Measurements from ENCODE around the gene STAT5B. TPM values are rescaled to one million over a fixed set of nuclear protein-coding genes. Genes with fewer than 3 reads are reported as not detected.

The STAT5B gene
- total RNA-seq, 2 experiments from 2014 or later, result 162 to 203 TPM

DNA sequence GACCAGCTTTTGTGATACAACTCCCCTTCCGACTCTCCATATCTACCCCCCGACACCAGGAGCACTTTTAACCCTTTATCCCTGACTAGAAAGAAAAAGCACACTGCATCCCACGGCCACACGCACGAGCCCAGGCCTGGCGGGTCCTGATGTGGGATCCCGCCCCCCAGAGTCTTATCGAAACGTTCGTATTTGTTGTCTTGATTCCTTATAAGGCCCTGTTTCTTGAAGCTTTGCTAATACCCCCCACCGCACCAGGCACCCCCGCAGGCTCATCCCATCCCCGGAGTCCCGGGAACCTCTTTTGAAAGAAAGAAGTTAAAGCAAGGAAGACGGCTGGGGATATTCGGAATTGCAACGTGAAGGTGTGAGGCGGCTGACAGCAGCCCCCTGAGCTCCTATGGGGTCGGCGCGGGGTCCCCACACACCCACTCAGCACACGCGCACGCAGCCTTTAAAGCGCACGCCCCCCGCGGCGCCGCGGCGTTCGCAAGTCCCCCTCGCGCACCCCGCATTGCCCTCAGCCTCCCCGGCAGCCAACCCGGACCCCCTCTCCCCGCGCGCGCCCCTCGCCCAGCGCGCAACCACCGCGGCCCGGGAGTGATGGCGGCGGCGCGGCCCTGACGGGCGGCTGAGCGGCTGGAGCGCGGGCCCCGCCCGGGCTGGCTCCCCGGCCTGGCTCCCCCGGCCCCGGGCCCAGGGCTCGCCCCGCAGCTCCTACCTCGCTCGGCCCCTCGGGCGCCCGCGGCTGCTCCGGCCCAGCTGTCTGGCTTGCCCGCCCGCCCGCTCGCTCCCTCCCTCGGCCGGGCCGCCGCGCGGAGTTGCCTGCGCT is 448 bp downstream of the STAT5B start:
- ATAC-seq, result peak; percentile 22
- intact Hi-C loops (cut with DNase I, micrococcal nuclease), result loop anchor here (1.0 to 2.0 kb wide), 4 partner anchors 13 to 94 kb away; partner anchors contain the start of genes KCNH4 (in 1 of the 2) and STAT5A (in 1 of the 2)
- ChIA-PET CTCF (interaction anchor here (0.8 to 1.7 kb wide), 9 partner anchors 9 to 116 kb away, joined by 3 to 10 read pairs (median 4); no protein-coding TSS in a partner anchor), POLR2A (interaction anchor here (0.7 to 2.3 kb wide), 6 partner anchors 9 to 53 kb away, joined by 3 to 11 read pairs (median 4); partner anchors contain the start of gene STAT5A)
- H3K4me3 Mint-ChIP-seq, result peak overlapping the region; percentile 94
- peak overlapping the region; percentile 97 for H3K27ac Mint-ChIP-seq
- DNase-seq, result peak; percentile 56
- peaks cover 43% of the 10 kb centered on the region for H3K4me1 Mint-ChIP-seq
- no peaks in the 10 kb centered on the region for H3K27me3 Mint-ChIP-seq
- H3K9me3 Mint-ChIP-seq (ENCODE audit: low read depth), result no peaks in the 10 kb centered on the region
- peaks cover 42% of the 10 kb centered on the region for H3K36me3 Mint-ChIP-seq (ENCODE audit: low read depth)

GRCh38 chr17:42274812-42275526 is 1.2 kb downstream of the STAT5B start:
- Mint-ChIP-seq H3K9me3 (ENCODE audit: low read depth) (no peaks in the 10 kb centered on the region), H3K36me3 (ENCODE audit: low read depth) (peaks cover 46% of the 10 kb centered on the region)
- intact Hi-C loops (cut with DNase I, micrococcal nuclease), result loop anchor here (1.0 to 2.0 kb wide), 2 partner anchors 52 to 53 kb away; no protein-coding TSS in a partner anchor

DNA sequence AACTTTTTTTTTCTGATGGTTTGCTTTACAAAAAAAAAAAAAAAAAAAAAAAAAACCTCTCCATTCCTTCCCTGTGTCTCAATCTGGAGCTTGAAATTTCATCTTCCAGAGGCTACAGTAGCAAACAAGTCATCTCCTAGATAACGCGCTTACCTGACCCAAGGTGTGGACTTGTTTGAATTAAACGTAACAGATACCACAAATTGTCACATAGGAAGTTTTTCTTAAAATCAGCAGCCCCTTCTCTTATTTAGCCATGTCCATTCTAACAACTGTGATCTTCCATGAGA is 2.0 kb downstream of the STAT5B start:
- Mint-ChIP-seq H3K9me3 (ENCODE audit: low read depth) (no peaks in the 10 kb centered on the region), H3K4me3 (peak overlapping the region; percentile 94), H3K36me3 (ENCODE audit: low read depth) (peaks cover 46% of the 10 kb centered on the region), H3K27me3 (no peaks in the 10 kb centered on the region), H3K27ac (peak overlapping the region; percentile 97), H3K4me1 (peaks cover 57% of the 10 kb centered on the region)
- intact Hi-C loops (cut with DNase I, micrococcal nuclease), result loop anchor here in 1 of 2 experiments (2.0 kb wide), 1 partner anchor 51 kb away; no protein-coding TSS in a partner anchor
- ATAC-seq (no peak), DNase-seq (no peak)
- ChIA-PET CTCF (interaction anchor here (0.6 to 1.8 kb wide), 6 partner anchors 17 to 285 kb away, joined by 3 to 9 read pairs (median 3); no protein-coding TSS in a partner anchor), POLR2A (interaction anchor here (1.2 to 2.3 kb wide), 4 partner anchors 14 to 26 kb away, joined by 4 to 11 read pairs (median 6); partner anchors contain the start of gene STAT5A)

More at GRCh38 chr17:42274812-42275526, 1.2 kb downstream of the STAT5B start:
- peaks cover 49% of the 10 kb centered on the region for H3K4me1 Mint-ChIP-seq
- ATAC-seq (no peak), DNase-seq (no peak)
- POLR2A ChIA-PET, result interaction anchor here (0.7 to 2.3 kb wide), 8 partner anchors 8 to 52 kb away, joined by 3 to 11 read pairs (median 4); partner anchors contain the start of gene STAT5A
- CTCF ChIA-PET, result interaction anchor here (0.6 to 1.7 kb wide), 12 partner anchors 8 to 286 kb away, joined by 3 to 10 read pairs (median 4); no protein-coding TSS in a partner anchor
- H3K27ac Mint-ChIP-seq, result peak overlapping the region; percentile 97
- H3K4me3 Mint-ChIP-seq, result peak overlapping the region; percentile 94
- no peaks in the 10 kb centered on the region for H3K27me3 Mint-ChIP-seq

GRCh38 chr17:42273474-42274252 is 2.5 kb downstream of the STAT5B start:
- Mint-ChIP-seq H3K27ac (peak overlapping the region; percentile 97), H3K9me3 (ENCODE audit: low read depth) (no peaks in the 10 kb centered on the region), H3K27me3 (no peaks in the 10 kb centered on the region), H3K4me1 (peaks cover 61% of the 10 kb centered on the region), H3K4me3 (peak overlapping the region; percentile 94), H3K36me3 (ENCODE audit: low read depth) (peaks cover 48% of the 10 kb centered on the region)
- intact Hi-C loops (cut with DNase I, micrococcal nuclease), result loop anchor here in 1 of 2 experiments (2.0 kb wide), 1 partner anchor 51 kb away; no protein-coding TSS in a partner anchor
- POLR2A ChIA-PET, result interaction anchor here (0.6 to 2.3 kb wide), 6 partner anchors 15 to 585 kb away, joined by 3 to 11 read pairs (median 4); partner anchors contain the start of gene STAT5A
- CTCF ChIA-PET, result interaction anchor here (0.7 to 1.8 kb wide), 6 partner anchors 17 to 248 kb away, joined by 3 to 9 read pairs (median 4); no protein-coding TSS in a partner anchor
- ATAC-seq (no peak), DNase-seq (no peak)

GRCh38 chr17:42272162-42272907 is 3.9 kb downstream of the STAT5B start:
- DNase-seq, result no peak
- no peak for ATAC-seq
- Mint-ChIP-seq H3K27ac (peak overlapping the region; percentile 97), H3K4me1 (peaks cover 65% of the 10 kb centered on the region), H3K27me3 (no peaks in the 10 kb centered on the region), H3K36me3 (ENCODE audit: low read depth) (peaks cover 42% of the 10 kb centered on the region), H3K9me3 (ENCODE audit: low read depth) (no peaks in the 10 kb centered on the region), H3K4me3 (peak overlapping the region; percentile 94)
- intact Hi-C loops (cut with DNase I, micrococcal nuclease), result no loop called here
- POLR2A ChIA-PET, result interaction anchor here (1.2 kb wide), 1 partner anchor 22 kb away, joined by 7 read pairs; no protein-coding TSS in a partner anchor
- CTCF ChIA-PET, result interaction anchor here (1.1 to 4.3 kb wide), 2 partner anchors 20 to 50 kb away, joined by 6 to 20 read pairs; no protein-coding TSS in a partner anchor

DNA sequence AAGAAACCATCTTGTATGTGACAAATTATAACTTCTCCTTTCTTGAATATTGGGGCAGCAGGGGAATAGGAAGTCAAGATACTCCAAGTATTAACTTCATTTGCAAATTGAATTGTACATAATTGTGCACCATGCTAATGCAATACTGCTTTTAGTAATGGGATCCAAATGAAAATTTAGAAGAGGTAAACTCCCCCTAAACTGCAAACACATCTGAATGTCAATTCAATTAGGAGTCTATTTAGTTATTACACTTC is 4.5 kb downstream of the STAT5B start:
- intact Hi-C loops (cut with DNase I, micrococcal nuclease), result loop anchor here (1.0 to 2.0 kb wide), 4 partner anchors 18 to 117 kb away; partner anchors contain the start of gene STAT3 (in 1 of the 2)
- H3K36me3 Mint-ChIP-seq (ENCODE audit: low read depth), result peaks cover 43% of the 10 kb centered on the region
- peaks cover 66% of the 10 kb centered on the region for H3K4me1 Mint-ChIP-seq
- POLR2A ChIA-PET, result interaction anchor here (0.6 to 1.5 kb wide), 9 partner anchors 15 to 117 kb away, joined by 3 to 9 read pairs (median 5); partner anchors contain the start of gene STAT5A
- CTCF ChIA-PET, result interaction anchor here (4.3 to 7.0 kb wide), 2 partner anchors 20 to 49 kb away, joined by 20 to 84 read pairs; no protein-coding TSS in a partner anchor
- H3K27ac Mint-ChIP-seq, result peak overlapping the region; percentile 97
- H3K27me3 Mint-ChIP-seq, result no peaks in the 10 kb centered on the region
- peak overlapping the region; percentile 94 for H3K4me3 Mint-ChIP-seq
- ATAC-seq (no peak), DNase-seq (no peak)
- no peaks in the 10 kb centered on the region for H3K9me3 Mint-ChIP-seq (ENCODE audit: low read depth)

GRCh38 chr17:42271006-42271778 is 5.0 kb downstream of the STAT5B start:
- ChIA-PET POLR2A (interaction anchor here (0.6 to 1.5 kb wide), 11 partner anchors 15 to 119 kb away, joined by 3 to 9 read pairs (median 5); partner anchors contain the start of genes STAT3 and STAT5A), CTCF (interaction anchor here (0.7 to 7.0 kb wide), 4 partner anchors 19 to 92 kb away, joined by 3 to 84 read pairs (median 12); no protein-coding TSS in a partner anchor)
- H3K9me3 Mint-ChIP-seq (ENCODE audit: low read depth), result no peaks in the 10 kb centered on the region
- H3K27ac Mint-ChIP-seq, result peak overlapping the region; percentile 97
- peaks cover 70% of the 10 kb centered on the region for H3K4me1 Mint-ChIP-seq
- peak; percentile 47 for ATAC-seq
- H3K27me3 Mint-ChIP-seq, result no peaks in the 10 kb centered on the region
- peak overlapping the region; percentile 94 for H3K4me3 Mint-ChIP-seq
- intact Hi-C loops (cut with DNase I, micrococcal nuclease), result loop anchor here (1.0 to 2.0 kb wide), 4 partner anchors 18 to 118 kb away; partner anchors contain the start of gene STAT3 (in 1 of the 2)
- no peak for DNase-seq
- H3K36me3 Mint-ChIP-seq (ENCODE audit: low read depth), result peaks cover 46% of the 10 kb centered on the region

GRCh38 chr17:42270596-42270995 is 5.6 kb downstream of the STAT5B start:
- Mint-ChIP-seq H3K9me3 (ENCODE audit: low read depth) (no peaks in the 10 kb centered on the region), H3K27me3 (no peaks in the 10 kb centered on the region), H3K4me3 (peak overlapping the region; percentile 94), H3K36me3 (ENCODE audit: low read depth) (peaks cover 46% of the 10 kb centered on the region), H3K4me1 (peaks cover 71% of the 10 kb centered on the region), H3K27ac (peak overlapping the region; percentile 97)
- ChIA-PET POLR2A (interaction anchor here (0.9 to 4.4 kb wide), 5 partner anchors 17 to 118 kb away, joined by 3 to 53 read pairs (median 4); partner anchors contain the start of genes STAT3 and STAT5A), CTCF (interaction anchor here (0.7 to 7.0 kb wide), 6 partner anchors 19 to 105 kb away, joined by 3 to 84 read pairs (median 4); no protein-coding TSS in a partner anchor)
- intact Hi-C loops (cut with DNase I, micrococcal nuclease), result loop anchor here in 1 of 2 experiments (2.0 kb wide), 2 partner anchors 66 to 118 kb away; partner anchors contain the start of gene STAT3
- ATAC-seq (no peak), DNase-seq (no peak)

DNA sequence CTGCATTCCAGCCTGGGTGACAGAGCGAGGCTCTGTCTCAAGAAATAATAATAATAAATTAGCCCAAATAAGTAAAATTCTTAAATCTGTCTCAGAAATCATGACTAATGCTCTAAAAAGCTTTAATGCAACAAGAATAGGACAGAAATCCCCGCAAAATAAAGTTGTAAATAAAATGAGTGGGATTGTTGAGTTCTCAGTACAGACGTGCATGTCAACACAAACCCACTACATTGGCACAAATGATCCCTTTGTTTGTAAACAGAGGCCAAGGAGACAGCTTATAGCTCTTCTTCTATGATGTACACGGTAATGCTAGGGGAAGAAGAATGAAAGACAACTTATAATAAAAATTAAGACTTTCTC is 6.0 kb downstream of the STAT5B start:
- H3K36me3 Mint-ChIP-seq (ENCODE audit: low read depth), result peaks cover 44% of the 10 kb centered on the region
- peak overlapping the region; percentile 95 for H3K27ac Mint-ChIP-seq
- no peaks in the 10 kb centered on the region for H3K9me3 Mint-ChIP-seq (ENCODE audit: low read depth)
- DNase-seq (no peak), ATAC-seq (no peak)
- H3K4me1 Mint-ChIP-seq, result peaks cover 74% of the 10 kb centered on the region
- peak overlapping the region; percentile 32 for H3K4me3 Mint-ChIP-seq
- intact Hi-C loops (cut with DNase I, micrococcal nuclease), result loop anchor here in 1 of 2 experiments (2.0 kb wide), 2 partner anchors 67 to 119 kb away; partner anchors contain the start of gene STAT3
- ChIA-PET CTCF (interaction anchor here (0.9 to 7.0 kb wide), 5 partner anchors 18 to 104 kb away, joined by 3 to 84 read pairs (median 4); no protein-coding TSS in a partner anchor), POLR2A (interaction anchor here (0.5 to 4.4 kb wide), 5 partner anchors 17 to 118 kb away, joined by 3 to 53 read pairs (median 5); partner anchors contain the start of gene STAT3)
- H3K27me3 Mint-ChIP-seq, result no peaks in the 10 kb centered on the region
